H1 (cell line): ENCODE data around the gene STYK1.

Experiments
- CEBPB ChIP-seq: IDR thresholded peaks from 2 replicates; pipeline ENCODE4 v1.6.1; 2012; ENCODE audit warnings: low read depth, low read length
- EGR1 ChIP-seq: IDR thresholded peaks from 2 replicates; pipeline ENCODE4 v1.6.1; 2011; ENCODE audit warnings: low read depth, low read length, borderline replicate concordance
- NANOG ChIP-seq: IDR thresholded peaks from 2 replicates; pipeline ENCODE4 v1.6.1; 2011; ENCODE audit warnings: low read length, low read depth, mild to moderate bottlenecking, inconsistent platforms; ENCODE audit not compliant: insufficient read depth, poor library complexity, severe bottlenecking
- POLR2A ChIP-seq, 2 experiments: IDR thresholded peaks; 1 replicate in 1 of 2; 2 replicates in 1 of 2; pipeline ENCODE4 v1.6.1; 2011; ENCODE audit warnings: low read depth in 2 of 2, low read length in 2 of 2, mild to moderate bottlenecking in 2 of 2; ENCODE audit errors: control extremely low read depth in 1 of 2
- POLR2AphosphoS5 ChIP-seq: IDR thresholded peaks from 2 replicates; pipeline ENCODE4 v1.6.1; 2011; ENCODE audit warnings: low read depth, low read length
- RFX5 ChIP-seq: IDR thresholded peaks from 2 replicates; pipeline ENCODE4 v1.6.1; 2011; ENCODE audit warnings: low read depth, low read length, improper control_type of control experiment, borderline replicate concordance
- RXRA ChIP-seq: IDR thresholded peaks from 2 replicates; pipeline ENCODE4 v1.6.1; 2011; ENCODE audit warnings: low read depth, mild to moderate bottlenecking, low read length, moderate library complexity; ENCODE audit not compliant: insufficient read depth
- ZNF274 ChIP-seq: IDR thresholded peaks from 2 replicates; pipeline ENCODE4 v1.7.0; 2012; ENCODE audit warnings: low read length, borderline replicate concordance; ENCODE audit errors: extremely low read depth
- TF ChIP-seq, protein P1 (sequence below), 3 experiments: IDR thresholded peaks; 1 replicate in 2 of 3; 2 replicates in 1 of 3; pipeline versions ENCODE4 v1.5.1 to v1.6.1; 2011; ENCODE audit warnings: low read length in 3 of 3, mild to moderate bottlenecking in 3 of 3, inconsistent platforms in 2 of 3, low read depth in 1 of 3, moderate library complexity in 1 of 3; ENCODE audit not compliant: insufficient read depth in 1 of 3; ENCODE audit errors: control extremely low read depth in 1 of 3

GRCh38 chr12:10719482-10719881, 45.6 kb upstream of the STYK1 start:
- TF ChIP-seq, protein P1, sequence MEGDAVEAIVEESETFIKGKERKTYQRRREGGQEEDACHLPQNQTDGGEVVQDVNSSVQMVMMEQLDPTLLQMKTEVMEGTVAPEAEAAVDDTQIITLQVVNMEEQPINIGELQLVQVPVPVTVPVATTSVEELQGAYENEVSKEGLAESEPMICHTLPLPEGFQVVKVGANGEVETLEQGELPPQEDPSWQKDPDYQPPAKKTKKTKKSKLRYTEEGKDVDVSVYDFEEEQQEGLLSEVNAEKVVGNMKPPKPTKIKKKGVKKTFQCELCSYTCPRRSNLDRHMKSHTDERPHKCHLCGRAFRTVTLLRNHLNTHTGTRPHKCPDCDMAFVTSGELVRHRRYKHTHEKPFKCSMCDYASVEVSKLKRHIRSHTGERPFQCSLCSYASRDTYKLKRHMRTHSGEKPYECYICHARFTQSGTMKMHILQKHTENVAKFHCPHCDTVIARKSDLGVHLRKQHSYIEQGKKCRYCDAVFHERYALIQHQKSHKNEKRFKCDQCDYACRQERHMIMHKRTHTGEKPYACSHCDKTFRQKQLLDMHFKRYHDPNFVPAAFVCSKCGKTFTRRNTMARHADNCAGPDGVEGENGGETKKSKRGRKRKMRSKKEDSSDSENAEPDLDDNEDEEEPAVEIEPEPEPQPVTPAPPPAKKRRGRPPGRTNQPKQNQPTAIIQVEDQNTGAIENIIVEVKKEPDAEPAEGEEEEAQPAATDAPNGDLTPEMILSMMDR (IDR thresholded peaks at IDR 0.05; ENCODE audit: control extremely low read depth in 1 of 3, insufficient read depth in 1 of 3, low read depth in 1 of 3, low read length in 3 of 3): no peak
- no peak for TF ChIP-seq POLR2A (IDR thresholded peaks at IDR 0.05; ENCODE audit: control extremely low read depth in 1 of 2, low read depth in 2 of 2, low read length in 2 of 2)
- no peak for TF ChIP-seq CEBPB
- TF ChIP-seq RXRA: no peak
- no peak for TF ChIP-seq NANOG
- TF ChIP-seq RFX5: no peak
- TF ChIP-seq EGR1: no peak
- TF ChIP-seq ZNF274: no peak
- TF ChIP-seq POLR2AphosphoS5: no peak
